ENCODE measurements around the gene PDE8B. TPM values are rescaled to one million over a fixed set of nuclear protein-coding genes. Genes with fewer than 3 reads are reported as not detected.

The PDE8B gene
- total and polyA plus RNA-seq, 2 donors from 2014 or later, result 3.7 to 4.5 TPM

DNA sequence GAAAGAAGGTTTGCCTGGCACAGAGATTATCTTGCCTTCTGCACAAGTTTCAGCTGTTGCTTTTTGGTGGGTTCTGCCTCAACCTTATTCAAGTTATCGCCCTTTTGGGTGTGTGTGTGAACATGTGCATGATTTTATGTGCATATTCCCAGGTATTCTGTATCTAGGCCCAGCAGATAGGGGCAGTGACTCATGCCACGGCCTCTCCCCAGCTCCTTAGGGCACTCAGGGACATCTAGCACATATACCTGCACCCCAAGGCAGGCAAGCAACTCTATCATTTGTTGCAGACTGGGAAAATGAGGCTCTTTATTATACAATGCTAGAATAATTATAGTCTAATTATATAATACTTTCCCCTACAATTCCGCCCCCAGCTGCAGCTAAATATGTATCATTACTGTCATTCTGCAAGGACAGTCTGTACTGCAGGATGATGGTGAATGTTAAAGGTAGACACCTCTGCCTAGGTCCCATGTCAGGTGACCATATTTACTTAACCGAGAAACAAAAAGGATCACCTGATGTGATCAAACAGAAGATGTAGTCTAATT, 128.9 kb downstream of the PDE8B start:
- Histone ChIP-seq H3K4me1 (ENCODE audit: control insufficient read depth in 2 of 3, insufficient read depth in 2 of 3, low read depth in 1 of 3, low read length in 3 of 3) (no peaks in the 10 kb centered on the region), H3K27ac (ENCODE audit: low read depth in 2 of 2, low read length in 2 of 2) (no peak overlapping the region), H3K9me3 (ENCODE audit: control insufficient read depth in 2 of 3, insufficient read depth in 1 of 3, low read length in 3 of 3) (no peaks in the 10 kb centered on the region), H3K27me3 (ENCODE audit: control insufficient read depth, insufficient read depth, low read length) (no peaks in the 10 kb centered on the region), H3K9ac (ENCODE audit: low read length in 3 of 3) (no peak overlapping the region), H3K4me3 (ENCODE audit: low read length in 3 of 3) (no peak overlapping the region), H3K36me3 (ENCODE audit: control insufficient read depth in 2 of 3, insufficient read depth in 3 of 3, low read length in 3 of 3) (no peaks in the 10 kb centered on the region)
- TF ChIP-seq, protein P1, sequence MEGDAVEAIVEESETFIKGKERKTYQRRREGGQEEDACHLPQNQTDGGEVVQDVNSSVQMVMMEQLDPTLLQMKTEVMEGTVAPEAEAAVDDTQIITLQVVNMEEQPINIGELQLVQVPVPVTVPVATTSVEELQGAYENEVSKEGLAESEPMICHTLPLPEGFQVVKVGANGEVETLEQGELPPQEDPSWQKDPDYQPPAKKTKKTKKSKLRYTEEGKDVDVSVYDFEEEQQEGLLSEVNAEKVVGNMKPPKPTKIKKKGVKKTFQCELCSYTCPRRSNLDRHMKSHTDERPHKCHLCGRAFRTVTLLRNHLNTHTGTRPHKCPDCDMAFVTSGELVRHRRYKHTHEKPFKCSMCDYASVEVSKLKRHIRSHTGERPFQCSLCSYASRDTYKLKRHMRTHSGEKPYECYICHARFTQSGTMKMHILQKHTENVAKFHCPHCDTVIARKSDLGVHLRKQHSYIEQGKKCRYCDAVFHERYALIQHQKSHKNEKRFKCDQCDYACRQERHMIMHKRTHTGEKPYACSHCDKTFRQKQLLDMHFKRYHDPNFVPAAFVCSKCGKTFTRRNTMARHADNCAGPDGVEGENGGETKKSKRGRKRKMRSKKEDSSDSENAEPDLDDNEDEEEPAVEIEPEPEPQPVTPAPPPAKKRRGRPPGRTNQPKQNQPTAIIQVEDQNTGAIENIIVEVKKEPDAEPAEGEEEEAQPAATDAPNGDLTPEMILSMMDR (IDR thresholded peaks at IDR 0.05; ENCODE audit: borderline replicate concordance, extremely low read depth, insufficient read depth), result no peak
- DNase-seq (no peak), FAIRE-seq (no peak)
- intact Hi-C loops (cut with DNase I), result no loop called here

DNA sequence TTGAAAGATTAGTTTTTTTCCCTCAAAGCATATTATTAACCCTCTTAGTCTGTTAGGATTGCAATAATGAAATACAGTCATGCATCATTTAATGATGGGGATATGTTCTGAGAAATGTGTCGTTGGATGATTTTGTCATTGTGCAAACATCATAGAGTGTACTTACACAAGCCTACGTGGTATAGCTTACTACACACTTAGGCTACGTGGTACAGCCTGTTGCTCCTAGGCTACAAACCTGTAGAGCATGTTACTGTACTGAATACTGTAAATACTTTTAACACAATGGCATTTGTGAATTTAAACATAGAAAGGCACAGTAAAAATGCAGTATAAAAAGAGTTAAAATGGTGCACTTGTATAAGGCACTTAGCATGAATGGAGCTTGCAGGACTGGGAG, 132.7 kb downstream of the PDE8B start:
- intact Hi-C loops (cut with DNase I), result no loop called here
- no peaks in the 10 kb centered on the region for H3K9me3 ChIP-seq (ENCODE audit: control insufficient read depth in 2 of 3, insufficient read depth in 1 of 3, low read length in 3 of 3)
- H3K4me3 ChIP-seq (ENCODE audit: low read length in 3 of 3), result no peak overlapping the region
- DNase-seq (no peak), FAIRE-seq (no peak)
- H3K9ac ChIP-seq (ENCODE audit: low read length in 3 of 3), result no peak overlapping the region
- no peak overlapping the region for H3K27ac ChIP-seq (ENCODE audit: low read depth in 2 of 2, low read length in 2 of 2)
- H3K27me3 ChIP-seq (ENCODE audit: control insufficient read depth, insufficient read depth, low read length), result no peaks in the 10 kb centered on the region
- no peaks in the 10 kb centered on the region for H3K4me1 ChIP-seq (ENCODE audit: control insufficient read depth in 2 of 3, insufficient read depth in 2 of 3, low read depth in 1 of 3, low read length in 3 of 3)
- H3K36me3 ChIP-seq (ENCODE audit: control insufficient read depth in 2 of 3, insufficient read depth in 3 of 3, low read length in 3 of 3), result no peaks in the 10 kb centered on the region
- TF ChIP-seq, protein P1 (IDR thresholded peaks at IDR 0.05; ENCODE audit: borderline replicate concordance, extremely low read depth, insufficient read depth), result no peak

DNA sequence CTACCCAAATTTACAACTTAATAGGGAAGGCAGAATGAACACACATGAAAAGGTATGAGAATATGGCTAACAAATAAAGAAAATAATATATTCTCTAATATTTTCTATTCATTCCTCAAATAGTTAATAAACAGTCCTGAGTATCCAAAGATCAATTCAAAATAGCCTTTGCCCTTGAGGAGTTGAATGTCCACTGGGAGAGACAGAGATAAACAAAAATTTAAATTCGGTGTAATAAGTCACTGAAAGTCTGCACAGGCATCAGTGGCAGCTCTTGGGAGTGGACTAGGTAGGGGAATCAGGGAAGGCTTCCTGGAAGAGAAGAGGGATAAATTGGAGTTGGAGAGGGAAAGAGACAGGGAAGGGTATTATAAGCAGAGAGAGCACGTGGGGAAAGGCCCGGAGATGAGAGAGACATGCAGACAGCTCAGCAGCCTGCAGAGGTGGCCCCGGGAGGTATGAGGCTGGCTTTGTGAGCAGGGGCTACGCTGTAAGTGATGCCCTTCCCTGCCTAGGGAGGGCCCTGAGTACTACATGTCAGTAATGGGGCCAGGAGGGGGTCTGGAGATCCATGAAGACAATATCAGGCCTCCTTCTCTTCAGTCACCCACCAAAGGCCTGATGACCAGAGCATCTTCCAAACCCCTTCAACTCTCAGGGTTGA, 137.1 kb downstream of the PDE8B start:
- intact Hi-C loops (cut with DNase I), result no loop called here
- Histone ChIP-seq H3K4me3 (ENCODE audit: low read length in 3 of 3) (no peak overlapping the region), H3K27me3 (ENCODE audit: control insufficient read depth, insufficient read depth, low read length) (no peaks in the 10 kb centered on the region), H3K9ac (ENCODE audit: low read length in 3 of 3) (no peak overlapping the region), H3K27ac (ENCODE audit: low read depth in 2 of 2, low read length in 2 of 2) (no peak overlapping the region), H3K36me3 (ENCODE audit: control insufficient read depth in 2 of 3, insufficient read depth in 3 of 3, low read length in 3 of 3) (no peaks in the 10 kb centered on the region), H3K4me1 (ENCODE audit: control insufficient read depth in 2 of 3, insufficient read depth in 2 of 3, low read depth in 1 of 3, low read length in 3 of 3) (no peaks in the 10 kb centered on the region), H3K9me3 (ENCODE audit: control insufficient read depth in 2 of 3, insufficient read depth in 1 of 3, low read length in 3 of 3) (no peaks in the 10 kb centered on the region)
- TF ChIP-seq, protein P1 (IDR thresholded peaks at IDR 0.05; ENCODE audit: borderline replicate concordance, extremely low read depth, insufficient read depth), result no peak
- no peak for DNase-seq
- FAIRE-seq, result no peak

All from kidney (tissue), 14 donors.